ENCODE data around the gene TEX28. TPM values are rescaled to one million over a fixed set of nuclear protein-coding genes. Genes with fewer than 3 reads are reported as not detected.
A peak's percentile ranks its signal among the peaks of the same experiment; 100 is the strongest.

The TEX28 gene
- total RNA-seq, 1 donor from 2014 or later, result not detected

DNA sequence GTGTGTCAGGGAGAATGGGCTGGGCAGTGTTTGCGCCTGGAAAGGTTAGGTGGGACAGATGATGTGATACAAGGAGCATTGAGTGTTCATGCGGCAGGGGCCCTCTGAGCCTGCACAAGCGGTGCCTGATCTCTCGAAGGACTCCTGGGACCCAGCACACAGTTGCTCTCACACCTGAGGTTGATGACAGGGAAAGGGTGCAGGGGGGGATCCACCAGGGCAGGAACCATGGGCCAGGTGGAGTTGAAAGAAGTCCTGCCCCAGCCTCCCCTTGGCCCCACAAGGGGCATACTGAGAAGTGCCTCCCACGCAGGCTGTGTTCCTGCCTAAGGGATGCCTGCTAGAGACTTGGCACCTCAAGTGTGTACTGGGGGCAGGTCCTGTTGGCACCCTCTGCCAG is 33.7 kb upstream of the TEX28 start:
- Histone ChIP-seq H3K9me3 (ENCODE audit: insufficient read depth, low read depth, low read length) (no peaks in the 10 kb centered on the region), H4K20me1 (ENCODE audit: insufficient read depth, low read length) (no peaks in the 10 kb centered on the region), H3K36me3 (ENCODE audit: insufficient read depth, low read length) (no peaks in the 10 kb centered on the region), H3K4me2 (ENCODE audit: low read length) (no peak overlapping the region), H3K9ac (ENCODE audit: low read length) (no peak overlapping the region), H3K79me2 (ENCODE audit: insufficient read depth, low read length) (no peaks in the 10 kb centered on the region), H3K4me1 (ENCODE audit: insufficient read depth, low read length) (peaks cover 7% of the 10 kb centered on the region), H2AFZ (ENCODE audit: low read depth, low read length) (no peak overlapping the region), H3K27ac (ENCODE audit: low read depth, low read length) (no peak overlapping the region), H3K4me3 (ENCODE audit: insufficient read depth, low read depth, low read length) (no peak overlapping the region), H3K27me3 (ENCODE audit: insufficient read depth, low read length) (peaks cover 10% of the 10 kb centered on the region)
- FAIRE-seq (no peak), DNase-seq (ENCODE audit: low read depth) (no peak)
- no peak overlapping the region for H3K27ac Mint-ChIP-seq (ENCODE audit: unreplicated experiment)
- TF ChIP-seq EZH2 (IDR thresholded peaks at IDR 0.05; ENCODE audit: insufficient read depth, low read length), result no peak
- TF ChIP-seq, protein P1, sequence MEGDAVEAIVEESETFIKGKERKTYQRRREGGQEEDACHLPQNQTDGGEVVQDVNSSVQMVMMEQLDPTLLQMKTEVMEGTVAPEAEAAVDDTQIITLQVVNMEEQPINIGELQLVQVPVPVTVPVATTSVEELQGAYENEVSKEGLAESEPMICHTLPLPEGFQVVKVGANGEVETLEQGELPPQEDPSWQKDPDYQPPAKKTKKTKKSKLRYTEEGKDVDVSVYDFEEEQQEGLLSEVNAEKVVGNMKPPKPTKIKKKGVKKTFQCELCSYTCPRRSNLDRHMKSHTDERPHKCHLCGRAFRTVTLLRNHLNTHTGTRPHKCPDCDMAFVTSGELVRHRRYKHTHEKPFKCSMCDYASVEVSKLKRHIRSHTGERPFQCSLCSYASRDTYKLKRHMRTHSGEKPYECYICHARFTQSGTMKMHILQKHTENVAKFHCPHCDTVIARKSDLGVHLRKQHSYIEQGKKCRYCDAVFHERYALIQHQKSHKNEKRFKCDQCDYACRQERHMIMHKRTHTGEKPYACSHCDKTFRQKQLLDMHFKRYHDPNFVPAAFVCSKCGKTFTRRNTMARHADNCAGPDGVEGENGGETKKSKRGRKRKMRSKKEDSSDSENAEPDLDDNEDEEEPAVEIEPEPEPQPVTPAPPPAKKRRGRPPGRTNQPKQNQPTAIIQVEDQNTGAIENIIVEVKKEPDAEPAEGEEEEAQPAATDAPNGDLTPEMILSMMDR (IDR thresholded peaks at IDR 0.05; ENCODE audit: insufficient read depth, low read depth, low read length), result no peak
- no peaks in the 10 kb centered on the region for H3K9me3 Mint-ChIP-seq (ENCODE audit: unreplicated experiment)
- no peaks in the 10 kb centered on the region for H3K36me3 Mint-ChIP-seq (ENCODE audit: low read depth, unreplicated experiment)
- no peaks in the 10 kb centered on the region for H3K4me1 Mint-ChIP-seq (ENCODE audit: low read depth, unreplicated experiment)
- H3K4me3 Mint-ChIP-seq (ENCODE audit: unreplicated experiment), result no peak overlapping the region
- H3K27me3 Mint-ChIP-seq (ENCODE audit: low read depth, unreplicated experiment), result peaks cover 21% of the 10 kb centered on the region

DNA sequence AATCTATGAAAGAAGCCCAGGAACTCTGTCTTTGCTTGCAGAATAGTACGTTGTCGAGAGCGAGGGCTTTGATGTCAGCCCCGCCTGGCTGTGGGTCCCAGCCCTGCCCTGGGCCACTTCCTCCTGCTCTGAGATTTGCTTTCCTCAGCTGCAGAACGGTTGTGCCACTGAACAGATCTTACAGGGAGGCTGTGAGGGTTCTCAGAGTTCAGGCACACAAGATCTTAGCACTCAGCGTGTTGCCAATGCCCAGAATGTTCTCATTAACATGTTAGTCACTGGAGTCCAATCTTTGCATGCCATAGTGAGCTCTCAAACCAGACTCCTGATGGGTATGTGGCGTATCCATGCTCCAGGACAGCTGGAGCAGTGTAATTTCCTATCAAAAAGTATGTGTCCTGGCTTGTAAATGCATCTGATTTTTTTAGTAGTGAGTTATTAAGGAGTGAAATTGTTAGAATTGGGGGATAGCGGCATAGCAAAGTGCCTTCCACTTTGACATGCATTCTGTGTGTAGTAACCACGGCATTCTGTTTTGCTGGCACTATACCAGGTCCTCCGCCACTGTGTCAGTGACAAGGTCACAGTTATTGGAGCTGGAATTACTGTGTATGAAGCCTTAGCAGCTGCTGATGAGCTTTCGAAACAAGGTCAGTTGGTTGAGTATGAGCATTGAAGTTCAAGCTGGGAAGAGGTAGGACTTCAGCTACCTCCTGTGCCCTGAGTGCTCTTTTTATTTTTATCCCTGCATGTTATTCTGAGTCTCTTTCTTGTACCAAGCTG is 32.3 kb upstream of the TEX28 start:
- no peak overlapping the region for H3K27ac Mint-ChIP-seq (ENCODE audit: unreplicated experiment)
- peaks cover 21% of the 10 kb centered on the region for H3K27me3 ChIP-seq (ENCODE audit: insufficient read depth, low read length)
- no peak overlapping the region for H3K4me3 Mint-ChIP-seq (ENCODE audit: unreplicated experiment)

More for the DNA sequence above, 32.3 kb upstream of the TEX28 start:
- H3K27ac ChIP-seq (ENCODE audit: low read depth, low read length), result no peak overlapping the region
- H3K4me1 Mint-ChIP-seq (ENCODE audit: low read depth, unreplicated experiment), result no peaks in the 10 kb centered on the region
- no peak overlapping the region for H3K4me2 ChIP-seq (ENCODE audit: low read length)
- no peaks in the 10 kb centered on the region for H4K20me1 ChIP-seq (ENCODE audit: insufficient read depth, low read length)
- peak; percentile 27 for DNase-seq (ENCODE audit: low read depth)
- TF ChIP-seq EZH2 (IDR thresholded peaks at IDR 0.05; ENCODE audit: insufficient read depth, low read length), result no peak
- TF ChIP-seq, protein P1 (IDR thresholded peaks at IDR 0.05; ENCODE audit: insufficient read depth, low read depth, low read length), result no peak
- peaks cover 7% of the 10 kb centered on the region for H3K4me1 ChIP-seq (ENCODE audit: insufficient read depth, low read length)
- H2AFZ ChIP-seq (ENCODE audit: low read depth, low read length), result no peak overlapping the region
- H3K4me3 ChIP-seq (ENCODE audit: insufficient read depth, low read depth, low read length), result no peak overlapping the region
- H3K9ac ChIP-seq (ENCODE audit: low read length), result no peak overlapping the region
- H3K9me3 ChIP-seq (ENCODE audit: insufficient read depth, low read depth, low read length), result no peaks in the 10 kb centered on the region
- peak; percentile 89 for FAIRE-seq
- H3K27me3 Mint-ChIP-seq (ENCODE audit: low read depth, unreplicated experiment), result peaks cover 21% of the 10 kb centered on the region
- H3K36me3 Mint-ChIP-seq (ENCODE audit: low read depth, unreplicated experiment), result no peaks in the 10 kb centered on the region
- no peaks in the 10 kb centered on the region for H3K9me3 Mint-ChIP-seq (ENCODE audit: unreplicated experiment)
- no peaks in the 10 kb centered on the region for H3K79me2 ChIP-seq (ENCODE audit: insufficient read depth, low read length)
- no peaks in the 10 kb centered on the region for H3K36me3 ChIP-seq (ENCODE audit: insufficient read depth, low read length)

All from astrocyte (in vitro differentiated cells and primary cell).